Heart right ventricle (tissue), 16 donors: ENCODE results near the gene COL1A1. TPM values are rescaled to one million over a fixed set of nuclear protein-coding genes. Genes with fewer than 3 reads are reported as not detected.
A peak's percentile ranks its signal among the peaks of the same experiment; 100 is the strongest.

Experiments used
- ATAC-seq, 8 donors: fragments of 200-7000 bp; cut with Tn5 transposase; one replicate each; pipeline ENCODE4 v1.9.1; 2020; ENCODE audit warnings: mild to moderate bottlenecking in 8 of 8, moderate library complexity in 8 of 8, moderate number of reproducible peaks in 1 of 8
- DNase-seq, 2 donors: peaks; one replicate each; pipeline ENCODE4 v3.0.0-alpha.2; 2020
- H3K27ac ChIP-seq, 10 donors: fragments of 200-600 bp; sonication (generic) in 2 of 10; one replicate each; pipeline versions ENCODE4 v1.5.0 to v1.8.0; 2020 to 2022; ENCODE audit warnings: mild to moderate bottlenecking in 3 of 10
- H3K27me3 ChIP-seq, 7 donors: fragments of 200-600 bp; one replicate each; pipeline ENCODE4 v1.8.0; 2021 to 2022; ENCODE audit warnings: mild to moderate bottlenecking in 2 of 7
- H3K36me3 ChIP-seq, 9 donors: fragments of 200-600 bp; sonication (generic) in 1 of 9; one replicate each; pipeline versions ENCODE4 v1.5.0 to v1.8.0; 2020 to 2022; ENCODE audit warnings: mild to moderate bottlenecking in 2 of 9
- H3K4me1 ChIP-seq, 9 donors: fragments of 200-600 bp; sonication (generic) in 1 of 9; one replicate each; pipeline versions ENCODE4 v1.5.0 to v1.8.0; 2020 to 2022; ENCODE audit warnings: mild to moderate bottlenecking in 4 of 9
- H3K4me3 ChIP-seq, 10 donors: fragments of 200-600 bp; sonication (generic) in 2 of 10; one replicate each; pipeline versions ENCODE4 v1.5.0 to v1.8.0; 2020 to 2022; ENCODE audit warnings: mild to moderate bottlenecking in 7 of 10, moderate library complexity in 2 of 10
- H3K9me3 ChIP-seq, 11 donors: fragments of 200-600 bp in 10 of 11; sonication (generic) in 2 of 11; one replicate each; pipeline versions ENCODE4 v1.5.0 to v1.8.0; 2013 to 2022; ENCODE audit warnings: mild to moderate bottlenecking in 2 of 11, control low read depth in 1 of 11, moderate library complexity in 1 of 11
- CTCF ChIP-seq, 9 donors: fragments of 200-600 bp; sonication (generic) in 2 of 9; IDR thresholded peaks; one replicate each; pipeline versions ENCODE4 v1.5.0 to v1.8.0; 2021 to 2022; ENCODE audit warnings: antibody characterized with exemption in 9 of 9, mild to moderate bottlenecking in 5 of 9, moderate library complexity in 1 of 9
- WGBS, 2 donors: extraction: QIAGEN DNeasy Blood & Tissue Kit; methylation state at CpG; one replicate each; pipeline ENCODE4 v1.1.7; 2013; ENCODE audit warnings: inconsistent platforms in 1 of 2; 5-methylcytosine and 5-hydroxymethylcytosine counted together
- intact Hi-C, 10 donors: fragments of 100-400 bp; cut with DNase I; formaldehyde crosslinking; loops; one replicate each; pipeline versions ENCODE4 v1.11.1 to v1.14.2; 2022
- polyA plus RNA-seq, 2 donors: library from polyadenylated mRNA; stranded (reverse); fragments of 200-250 nt; gene quantifications; one replicate each; pipeline ENCODE4 v1.2.3, GENCODE V29; 2013
- total RNA-seq, 10 donors: library from RNA; stranded (reverse); fragmentation: NEBNext Ultra II Directional in 3 of 10; extraction: Animal tissue kit (Norgen Biotek cat#: 25700) in 3 of 10; gene quantifications; one replicate each; pipeline versions ENCODE4 v1.2.1 to v1.2.4, GENCODE V29; 2021 to 2023
- donor health status: Arrhythmogenic right ventricular cardiomyopathy.
- donor health status: ischemic (EF 13 %, LVEDD 7.1; RV severe dilation, severe dysfunction).
- donor health status: healthy with polysubstance abuse.
- donor health status: DM: no; HTN: yes; CAD: no.
- donor health status: DM: no; HTN: no; CAD: no.
- donor health status: ischemic (EF 25% LVEDD 6.9; RV normal size, moderate dysfunction).
- donor health status: ischemic (EF 25% LVEDD 5.7; RV mildly dilated, moderate dysfunction).
- donor health status: healthy.
- donor health status: DM: yes; HTN: yes; CAD: no.
- donor health status: Ischemic cardiomyopathy.
- donor health status: ischemic (EF 35%, LVEDD 5.7; RV mildly dilated, moderate dysfunction).
- donor health status: nonischemic (EF 11% LVEDD 7.7; RV severe dilation, severe dysfunction).
- donor health status: DM: yes; HTN: yes; CAD: no.
- donor health status: PGD.
- donor health status: ischemic (EF 29% LVEDD 5.4; RV normal size, mild dysfunction).
- donor health status: nonischemic (EF 23%, LVEDD 6.1; RV moderate dilation, normal function).

Gene COL1A1
- total and polyA plus RNA-seq, 12 donors: 30.2 to 455 (median 45.9) TPM

DNA sequence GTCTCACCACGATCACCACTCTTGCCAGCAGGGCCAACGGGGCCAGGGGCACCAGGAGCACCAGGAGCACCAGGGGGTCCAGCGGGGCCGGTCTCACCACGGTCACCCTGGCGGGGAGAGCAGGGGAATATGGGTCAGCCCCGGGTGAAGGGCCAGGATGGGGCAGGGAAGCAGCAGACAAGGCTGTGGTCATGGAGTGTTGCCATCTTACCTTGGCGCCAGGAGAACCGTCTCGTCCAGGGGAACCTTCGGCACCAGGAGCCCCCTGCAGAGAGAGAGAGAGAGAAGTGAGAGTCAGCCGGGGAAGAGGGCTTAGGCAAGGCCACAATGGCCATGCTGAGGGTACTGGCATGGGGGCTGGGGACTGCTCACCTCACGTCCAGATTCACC lies 12.9 kb downstream of the COL1A1 start:
- Histone ChIP-seq H3K9me3 (no peaks in the 10 kb centered on the region), H3K27ac (peak overlapping the region in 1 of 10 donors; percentile 31), H3K4me3 (no peak overlapping the region), H3K27me3 (no peaks in the 10 kb centered on the region), H3K36me3 (peaks cover 0 to 90% (median 38%) of the 10 kb centered on the region in 9 donors), H3K4me1 (peaks cover 0 to 16% (median 0%) of the 10 kb centered on the region in 9 donors)
- no peak for TF ChIP-seq CTCF (IDR thresholded peaks at IDR 0.05)
- DNase-seq (no peak), ATAC-seq (no peak)
- 70 to 75% methylated on average over 13 of the region's 13 CpGs for WGBS, 2 donors
- intact Hi-C loops: no loop called here

GRCh38 chr17:50187751-50188530 lies 13.5 kb downstream of the COL1A1 start:
- Histone ChIP-seq H3K4me1 (peaks cover 0 to 19% (median 0%) of the 10 kb centered on the region in 9 donors), H3K36me3 (peaks cover 0 to 84% (median 38%) of the 10 kb centered on the region in 9 donors), H3K27me3 (no peaks in the 10 kb centered on the region), H3K27ac (peak overlapping the region in 2 of 10 donors; percentile 31), H3K9me3 (no peaks in the 10 kb centered on the region), H3K4me3 (no peak overlapping the region)
- DNase-seq (no peak), ATAC-seq (no peak)
- WGBS, 2 donors: 70 to 80% methylated on average over 17 of the region's 17 CpGs
- intact Hi-C loops: no loop called here
- no peak for TF ChIP-seq CTCF (IDR thresholded peaks at IDR 0.05)

DNA sequence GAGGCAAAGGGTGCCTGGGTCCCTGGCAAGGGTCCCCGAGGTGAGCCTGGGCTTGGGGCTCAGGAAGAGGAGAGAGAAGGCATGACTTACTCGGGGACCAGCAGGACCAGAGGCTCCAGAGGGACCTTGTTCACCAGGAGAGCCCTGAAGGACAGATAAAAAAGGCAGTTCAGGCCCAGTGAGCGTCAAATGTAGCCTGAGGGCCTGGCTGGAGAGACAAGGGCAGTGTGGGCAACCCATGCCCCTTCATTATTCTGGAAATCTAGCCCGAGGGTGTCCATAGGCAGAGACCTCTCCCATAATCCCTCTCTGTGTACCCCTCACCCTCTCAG lies 14.1 kb downstream of the COL1A1 start:
- no peak for TF ChIP-seq CTCF (IDR thresholded peaks at IDR 0.05)
- WGBS, 2 donors: 70 to 81% methylated on average over 4 of the region's 4 CpGs
- H3K9me3 ChIP-seq: no peaks in the 10 kb centered on the region
- peaks cover 0 to 78% (median 35%) of the 10 kb centered on the region in 9 donors for H3K36me3 ChIP-seq
- no peaks in the 10 kb centered on the region for H3K27me3 ChIP-seq
- ATAC-seq (no peak), DNase-seq (no peak)
- no peak overlapping the region for H3K4me3 ChIP-seq
- intact Hi-C loops: no loop called here
- peak overlapping the region in 2 of 10 donors; percentile 15 to 31 for H3K27ac ChIP-seq
- H3K4me1 ChIP-seq: peaks cover 0 to 19% (median 0%) of the 10 kb centered on the region in 9 donors

GRCh38 chr17:50186661-50187393 lies 14.6 kb downstream of the COL1A1 start:
- TF ChIP-seq CTCF (IDR thresholded peaks at IDR 0.05): no peak
- H3K27ac ChIP-seq: peak overlapping the region in 2 of 10 donors; percentile 15 to 31
- intact Hi-C loops: no loop called here
- H3K27me3 ChIP-seq: no peaks in the 10 kb centered on the region
- peaks cover 0 to 73% (median 33%) of the 10 kb centered on the region in 9 donors for H3K36me3 ChIP-seq
- no peak for DNase-seq
- H3K4me3 ChIP-seq: no peak overlapping the region
- no peak for ATAC-seq
- WGBS, 2 donors: 80 to 82% methylated on average over 24 of the region's 24 CpGs
- no peaks in the 10 kb centered on the region for H3K9me3 ChIP-seq
- peaks cover 0 to 19% (median 0%) of the 10 kb centered on the region in 9 donors for H3K4me1 ChIP-seq
